Loucy (cell line): ENCODE measurements around the gene SIPA1L3.
"Not testable (repeated sequence)": the region's sequence is repeated elsewhere in the genome, so short reads cannot be mapped to it uniquely, and the experiment has no call there.

ENCODE experiments used
- H2AFZ ChIP-seq: fragments of 200-600 bp; sonication (generic); 2 replicates; pipeline ENCODE4 v1.6.0; 2016; ENCODE audit warnings: antibody characterized with exemption, mild to moderate bottlenecking, low read length, moderate library complexity
- H3F3A ChIP-seq: fragments of 200-600 bp; 2 replicates; pipeline ENCODE4 v1.6.0; 2016; ENCODE audit warnings: antibody characterized with exemption, low read depth, mild to moderate bottlenecking
- H3K27me3 ChIP-seq: fragments of 200-600 bp; sonication (generic); 2 replicates; pipeline ENCODE4 v1.6.1; 2014; ENCODE audit warnings: low read length, mild to moderate bottlenecking; ENCODE audit not compliant: insufficient read depth, poor library complexity, severe bottlenecking
- H3K36me3 ChIP-seq: fragments of 200-600 bp; sonication (generic); 2 replicates; pipeline ENCODE4 v1.6.1; 2016; ENCODE audit warnings: low read length; ENCODE audit not compliant: insufficient read depth
- H3K4me1 ChIP-seq: fragments of 200-600 bp; sonication (generic); 2 replicates; pipeline ENCODE4 v1.5.1; 2014; ENCODE audit warnings: low read length, mild to moderate bottlenecking; ENCODE audit not compliant: insufficient read depth, poor library complexity, severe bottlenecking
- H3K4me2 ChIP-seq: fragments of 200-600 bp; sonication (generic); 2 replicates; pipeline ENCODE4 v1.6.0; 2014; ENCODE audit warnings: antibody characterized with exemption, low read length, low read depth, mild to moderate bottlenecking; ENCODE audit not compliant: poor library complexity, severe bottlenecking
- H3K4me3 ChIP-seq: fragments of 200-600 bp; sonication (generic); 2 replicates; pipeline ENCODE4 v1.5.1; 2014; ENCODE audit warnings: low read length, mild to moderate bottlenecking, mixed read lengths; ENCODE audit not compliant: poor library complexity, severe bottlenecking
- H3K79me2 ChIP-seq: fragments of 200-600 bp; sonication (generic); 2 replicates; pipeline ENCODE4 v1.6.1; 2014; ENCODE audit warnings: low read length; ENCODE audit not compliant: insufficient read depth
- H3K9ac ChIP-seq: fragments of 200-600 bp; sonication (generic); 2 replicates; pipeline ENCODE4 v1.6.0; 2014; ENCODE audit warnings: mild to moderate bottlenecking, low read depth, low read length, moderate library complexity; ENCODE audit not compliant: poor library complexity, severe bottlenecking
- H3K9me2 ChIP-seq: fragments of 200-600 bp; sonication (generic); replicated peaks from 2 replicates; pipeline ENCODE4 v1.6.1; 2016; ENCODE audit warnings: low read depth, low read length, mixed read lengths
- H3K9me3 ChIP-seq: fragments of 200-600 bp; sonication (generic); 2 replicates; pipeline ENCODE4 v1.6.1; 2014; ENCODE audit warnings: mild to moderate bottlenecking, antibody characterized with exemption, low read length, low read depth; ENCODE audit not compliant: insufficient read depth
- H4K20me1 ChIP-seq: fragments of 200-600 bp; sonication (generic); 2 replicates; pipeline ENCODE4 v1.6.0; 2014; ENCODE audit warnings: antibody characterized with exemption, low read length, mild to moderate bottlenecking; ENCODE audit not compliant: insufficient read depth, poor library complexity, severe bottlenecking
- CTCF ChIP-seq: fragments of 200-600 bp; sonication (generic); conservative IDR thresholded peaks from 2 replicates; pipeline ENCODE4 v1.5.1; 2014; ENCODE audit warnings: mild to moderate bottlenecking, antibody characterized with exemption, low read length
- EZH2phosphoT487 ChIP-seq: fragments of 200-600 bp; IDR thresholded peaks from 2 replicates; pipeline ENCODE4 v1.6.1; 2018; ENCODE audit warnings: antibody characterized with exemption, mild to moderate bottlenecking, moderate library complexity, borderline replicate concordance

Gene SIPA1L3

GRCh38 chr19:37920591-37921450 is 13.8 kb downstream of the SIPA1L3 start:
- no peak for TF ChIP-seq CTCF
- Histone ChIP-seq H4K20me1 (no peaks in the 10 kb centered on the region), H3K9ac (no peak overlapping the region), H3K9me3 (no peaks in the 10 kb centered on the region), H3K9me2 (no peaks in the 10 kb centered on the region), H3K4me2 (no peak overlapping the region), H3K27me3 (no peaks in the 10 kb centered on the region), H3K4me1 (no peaks in the 10 kb centered on the region), H3F3A (no peaks in the 10 kb centered on the region), H2AFZ (no peak overlapping the region), H3K4me3 (no peak overlapping the region), H3K36me3 (no peaks in the 10 kb centered on the region), H3K79me2 (peaks cover 39% of the 10 kb centered on the region; the same call in 1 of the 2 replicates)

DNA sequence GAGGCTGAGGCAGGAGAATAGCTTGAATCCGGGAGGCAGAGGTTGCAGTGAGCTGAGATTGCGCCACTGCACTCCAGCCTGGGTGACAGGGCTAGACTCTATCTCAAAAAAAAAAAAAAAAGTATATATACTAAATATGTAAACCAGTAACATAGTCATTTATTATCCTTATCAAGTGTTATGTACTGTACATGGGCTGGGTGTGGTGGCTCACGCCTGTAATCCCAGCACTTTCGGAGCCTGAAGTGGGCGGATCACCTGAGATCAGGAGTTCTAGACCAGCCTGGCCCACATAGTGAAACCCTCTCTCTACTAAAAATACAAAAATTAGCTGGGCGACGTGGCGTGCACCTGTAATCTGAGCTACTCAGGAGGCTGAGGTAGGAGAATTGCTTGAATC is 17.6 kb downstream of the SIPA1L3 start:
- not testable (repeated sequence) for H3K4me1 ChIP-seq, H3K27me3 ChIP-seq, H3K4me3 ChIP-seq, H3K9me3 ChIP-seq, H4K20me1 ChIP-seq, H3K9me2 ChIP-seq, H3F3A ChIP-seq, H3K9ac ChIP-seq, H3K4me2 ChIP-seq, H3K36me3 ChIP-seq, H2AFZ ChIP-seq
- peaks cover 24% of the 10 kb centered on the region; the same call in 1 of the 2 replicates for H3K79me2 ChIP-seq

GRCh38 chr19:37925212-37925611 is 18.2 kb downstream of the SIPA1L3 start:
- H3K9ac ChIP-seq = no peak overlapping the region
- peaks cover 24% of the 10 kb centered on the region; the same call in 1 of the 2 replicates for H3K79me2 ChIP-seq
- no peaks in the 10 kb centered on the region for H3F3A ChIP-seq

More at GRCh38 chr19:37925212-37925611, 18.2 kb downstream of the SIPA1L3 start:
- Histone ChIP-seq H3K4me1 (peaks cover 7% of the 10 kb centered on the region), H3K36me3 (no peaks in the 10 kb centered on the region), H2AFZ (no peak overlapping the region), H3K9me2 (no peaks in the 10 kb centered on the region), H3K4me2 (no peak overlapping the region), H3K4me3 (no peak overlapping the region), H4K20me1 (peaks cover 3% of the 10 kb centered on the region), H3K9me3 (no peaks in the 10 kb centered on the region), H3K27me3 (no peaks in the 10 kb centered on the region)
- TF ChIP-seq EZH2phosphoT487 (no peak), CTCF (no peak)
